ENCODE data around the gene TEKT2. TPM values are rescaled to one million over a fixed set of nuclear protein-coding genes. Genes with fewer than 3 reads are reported as not detected.

TEKT2 gene
- total and polyA plus RNA-seq, 9 donors, result 0.12 to 22.5 (median 1.4) TPM

- H3K36me3 ChIP-seq, result no peaks in the 10 kb centered on the region
- intact Hi-C loops (cut with DNase I), result loop anchor here in 1 of 4 donors (5.0 kb wide), 1 partner anchor 203 kb away; the partner anchor contains the start of gene AGO1
- H3K4me1 ChIP-seq (ENCODE audit: insufficient read depth), result peaks cover 11% of the 10 kb centered on the region
- DNase-seq, result no peak
- H3K27ac ChIP-seq, result no peak overlapping the region
- 88 to 91% (median 91%) methylated on average over 9 of the region's 9 CpGs for WGBS, 3 donors
- H3K9me3 ChIP-seq, result no peaks in the 10 kb centered on the region
- TF ChIP-seq EP300 (IDR thresholded peaks at IDR 0.05) (no peak), POLR2A (IDR thresholded peaks at IDR 0.05) (no peak)
- H3K4me3 ChIP-seq, result no peak overlapping the region
- no peaks in the 10 kb centered on the region for H3K27me3 ChIP-seq
Observed at GRCh38 chr1:36085126-36085525, 1.2 kb downstream of the TEKT2 start.

- Histone ChIP-seq H3K36me3 (no peaks in the 10 kb centered on the region), H3K9me3 (no peaks in the 10 kb centered on the region), H3K4me1 (ENCODE audit: insufficient read depth) (peaks cover 11% of the 10 kb centered on the region), H3K27me3 (no peaks in the 10 kb centered on the region), H3K27ac (no peak overlapping the region), H3K4me3 (no peak overlapping the region)
- whole genome bisulfite sequencing, 3 donors, result 90 to 91% (median 91%) methylated on average over 26 to 29 of the region's 29 CpGs
- no peak for DNase-seq
- intact Hi-C loops (cut with DNase I), result loop anchor here in 1 of 4 donors (5.0 kb wide), 1 partner anchor 204 kb away; the partner anchor contains the start of gene AGO1
- no peak for TF ChIP-seq POLR2A (IDR thresholded peaks at IDR 0.05)
- TF ChIP-seq EP300 (IDR thresholded peaks at IDR 0.05), result no peak
- no peak for TF ChIP-seq CTCF (IDR thresholded peaks at IDR 0.05)
Observed at GRCh38 chr1:36085686-36086526, 2.0 kb downstream of the TEKT2 start.

GRCh38 chr1:36086529-36087232 is 2.8 kb downstream of the TEKT2 start:
- Histone ChIP-seq H3K9me3 (no peaks in the 10 kb centered on the region), H3K4me3 (no peak overlapping the region), H3K4me1 (ENCODE audit: insufficient read depth) (peaks cover 11% of the 10 kb centered on the region), H3K27me3 (no peaks in the 10 kb centered on the region), H3K36me3 (no peaks in the 10 kb centered on the region), H3K27ac (no peak overlapping the region)
- 85 to 86% (median 86%) methylated on average over 12 of the region's 12 CpGs for WGBS, 3 donors
- intact Hi-C loops (cut with DNase I), result loop anchor here in 1 of 4 donors (5.0 kb wide), 1 partner anchor 204 kb away; the partner anchor contains the start of gene AGO1
- no peak for DNase-seq
- TF ChIP-seq POLR2A (IDR thresholded peaks at IDR 0.05) (no peak), EP300 (IDR thresholded peaks at IDR 0.05) (no peak), CTCF (IDR thresholded peaks at IDR 0.05) (no peak)

- H3K4me1 ChIP-seq (ENCODE audit: insufficient read depth), result peaks cover 11% of the 10 kb centered on the region
- H3K27me3 ChIP-seq, result no peaks in the 10 kb centered on the region
- no peaks in the 10 kb centered on the region for H3K9me3 ChIP-seq
- WGBS, 3 donors, result 89 to 91% (median 91%) methylated on average over 31 of the region's 31 CpGs
- no peak overlapping the region for H3K27ac ChIP-seq
- TF ChIP-seq EP300 (IDR thresholded peaks at IDR 0.05) (no peak), POLR2A (IDR thresholded peaks at IDR 0.05) (no peak), CTCF (IDR thresholded peaks at IDR 0.05) (no peak)
- no peaks in the 10 kb centered on the region for H3K36me3 ChIP-seq
- H3K4me3 ChIP-seq, result no peak overlapping the region
- intact Hi-C loops (cut with DNase I), result loop anchor here in 1 of 4 donors (5.0 kb wide), 1 partner anchor 205 kb away; the partner anchor contains the start of gene AGO1
- DNase-seq, result peak in 2 of 5 donors; percentile 35 to 48
Observed at GRCh38 chr1:36087233-36088123, 3.6 kb downstream of the TEKT2 start.
